BE2C (cell line): Measurements from ENCODE around the gene RPEL1.
"Not testable (repeated sequence)": the region's sequence is repeated elsewhere in the genome, so short reads cannot be mapped to it uniquely, and the experiment has no call there.

Source experiments
- DNase-seq: peaks from one replicate; pipeline ENCODE4 v3.0.0-alpha.2; 2020
- H3K27me3 ChIP-seq: fragments of 250-450 bp; sonication (Bioruptor Pico); 2 replicates; pipeline ENCODE4 v1.5.1; 2020; ENCODE audit warnings: mild to moderate bottlenecking
- H3K36me3 ChIP-seq: fragments of 250-450 bp; sonication (Bioruptor Pico); 2 replicates; pipeline ENCODE4 v1.5.1; 2020; ENCODE audit warnings: mild to moderate bottlenecking
- H3K4me1 ChIP-seq: fragments of 250-450 bp; sonication (Bioruptor Pico); 2 replicates; pipeline ENCODE4 v1.5.1; 2020
- H3K4me3 ChIP-seq: 2 replicates; pipeline ENCODE4 v1.5.1; 2011; ENCODE audit warnings: low read depth, low read length
- H3K9me3 ChIP-seq: fragments of 250-450 bp; sonication (Bioruptor Pico); 2 replicates; pipeline ENCODE4 v1.5.1; 2020
- CTCF ChIP-seq: IDR thresholded peaks from 2 replicates; pipeline ENCODE4 v1.5.1; 2012; ENCODE audit warnings: mild to moderate bottlenecking, low read depth, low read length

The RPEL1 gene

GRCh38 chr10:103224133-103224532 lies 21.6 kb upstream of the RPEL1 start:
- no peaks in the 10 kb centered on the region for H3K4me1 ChIP-seq
- H3K4me3 ChIP-seq, result no peak overlapping the region
- H3K36me3 ChIP-seq, result no peaks in the 10 kb centered on the region
- no peaks in the 10 kb centered on the region for H3K27me3 ChIP-seq
- no peak for TF ChIP-seq CTCF
- H3K9me3 ChIP-seq, result no peaks in the 10 kb centered on the region
- DNase-seq, result no peak

- DNase-seq, H3K27me3 ChIP-seq, H3K9me3 ChIP-seq, H3K4me3 ChIP-seq, H3K36me3 ChIP-seq, H3K4me1 ChIP-seq: not testable (repeated sequence)
Observed at GRCh38 chr10:103224721-103225120, 21.0 kb upstream of the RPEL1 start.

GRCh38 chr10:103225939-103226338 lies 19.7 kb upstream of the RPEL1 start:
- no peak for DNase-seq
- Histone ChIP-seq H3K36me3 (no peaks in the 10 kb centered on the region), H3K27me3 (no peaks in the 10 kb centered on the region), H3K4me3 (no peak overlapping the region), H3K4me1 (no peaks in the 10 kb centered on the region), H3K9me3 (no peaks in the 10 kb centered on the region)
- no peak for TF ChIP-seq CTCF

GRCh38 chr10:103227416-103227815 lies 18.3 kb upstream of the RPEL1 start:
- Histone ChIP-seq H3K36me3 (no peaks in the 10 kb centered on the region), H3K4me3 (no peak overlapping the region), H3K9me3 (no peaks in the 10 kb centered on the region), H3K27me3 (no peaks in the 10 kb centered on the region), H3K4me1 (no peaks in the 10 kb centered on the region)
- no peak for TF ChIP-seq CTCF
- no peak for DNase-seq

- H3K27me3 ChIP-seq, result no peaks in the 10 kb centered on the region
- no peaks in the 10 kb centered on the region for H3K36me3 ChIP-seq
- no peak overlapping the region for H3K4me3 ChIP-seq
- TF ChIP-seq CTCF, result no peak
- no peak for DNase-seq
- no peaks in the 10 kb centered on the region for H3K4me1 ChIP-seq
- no peaks in the 10 kb centered on the region for H3K9me3 ChIP-seq
Observed at GRCh38 chr10:103231047-103231551, 14.6 kb upstream of the RPEL1 start.

- TF ChIP-seq CTCF, result no peak
- no peaks in the 10 kb centered on the region for H3K4me1 ChIP-seq
- no peaks in the 10 kb centered on the region for H3K9me3 ChIP-seq
- no peaks in the 10 kb centered on the region for H3K27me3 ChIP-seq
- no peak for DNase-seq
- H3K4me3 ChIP-seq, result no peak overlapping the region
- no peaks in the 10 kb centered on the region for H3K36me3 ChIP-seq
Observed at GRCh38 chr10:103232131-103232673, 13.5 kb upstream of the RPEL1 start.
